H1 (cell line): Measurements from ENCODE around the gene CLTCL1. TPM values are rescaled to one million over a fixed set of nuclear protein-coding genes. Genes with fewer than 3 reads are reported as not detected.

Experiments used
- ASH2L ChIP-seq: fragments of 200-600, 300-600 bp; sonication (generic); IDR thresholded peaks from one replicate; pipeline ENCODE4 v1.7.1; 2017; ENCODE audit warnings: low read length
- CHD7 ChIP-seq: fragments of 300-600 bp; sonication (generic); IDR thresholded peaks from 2 replicates; pipeline ENCODE4 v1.7.1; 2012; ENCODE audit warnings: low read length, moderate library complexity, mild to moderate bottlenecking, inconsistent platforms; ENCODE audit not compliant: insufficient replicate concordance
- CTBP2 ChIP-seq: IDR thresholded peaks from 2 replicates; pipeline ENCODE4 v1.7.0; 2011; ENCODE audit warnings: borderline replicate concordance, mild to moderate bottlenecking, moderate library complexity, mixed read lengths, low read length; ENCODE audit not compliant: insufficient read depth, insufficient read length
- KDM5A ChIP-seq: fragments of 200-600 bp; IDR thresholded peaks from 2 replicates; pipeline ENCODE4 v1.7.1; 2012; ENCODE audit warnings: mild to moderate bottlenecking, low read length, inconsistent platforms, mixed read lengths
- POU5F1 ChIP-seq: IDR thresholded peaks from 2 replicates; pipeline ENCODE4 v1.6.1; 2011; ENCODE audit warnings: low read depth, mild to moderate bottlenecking, low read length, moderate library complexity
- SUZ12 ChIP-seq: fragments of 200-600 bp; sonication (generic); IDR thresholded peaks from 2 replicates; pipeline ENCODE4 v1.6.1; 2012; ENCODE audit warnings: mild to moderate bottlenecking, inconsistent platforms, low read length, moderate library complexity, mixed read lengths
- TAF7 ChIP-seq: optimal IDR thresholded peaks from 2 replicates; pipeline ENCODE3; 2011; ENCODE audit warnings: low read depth, mild to moderate bottlenecking, inconsistent platforms, low read length, moderate library complexity, borderline replicate concordance
- polyA plus RNA-seq, 7 experiments: library from polyadenylated mRNA; depleted of rRNA in 3 of 7; stranded (reverse) in 5 of 7; unstranded in 2 of 7; fragments of >200 nt in 5 of 7; fragments of 200-250 nt in 2 of 7; gene quantifications; 1 replicate in 5 of 7; 2 replicates in 1 of 7; 4 replicates in 1 of 7; pipeline versions ENCODE4 v1.2.1 to v1.2.3, GENCODE V29; 2011 to 2013; ENCODE audit warnings: missing spikeins in 2 of 7, mixed read lengths in 2 of 7
- total RNA-seq: library from RNA; stranded (reverse); fragmentation: NEBNext Ultra II Directional; extraction: Animal tissue kit (Norgen Biotek cat#: 25700); gene quantifications from 2 replicates; pipeline ENCODE4 v1.2.1, GENCODE V29; 2021

Gene CLTCL1
- total and polyA plus RNA-seq, 2 of the 8 experiments (the other 6 are each of a cell fraction or from before 2014, with no cell fraction given) = 12.4 to 17.0 TPM

- TF ChIP-seq CHD7 (no peak), ASH2L (no peak), KDM5A (no peak), CTBP2 (no peak), TAF7 (no peak), SUZ12 (no peak), POU5F1 (no peak)
These were observed 110.6 kb downstream of the CLTCL1 start (continued) for GRCh38 chr22:19180740-19181410.
